ENCODE measurements around the gene CTRB1. TPM values are rescaled to one million over a fixed set of nuclear protein-coding genes. Genes with fewer than 3 reads are reported as not detected.

CTRB1 gene
- polyA plus RNA-seq, 4 donors: 0.04 TPM; not detected in 3

GRCh38 chr16:75224306-75225082 lies 5.7 kb downstream of the CTRB1 start:
- no peak for DNase-seq (ENCODE audit: low read depth in 4 of 4, low spot score in 3 of 4)

- no peak for DNase-seq (ENCODE audit: low read depth in 4 of 4, low spot score in 3 of 4)
Observed at GRCh38 chr16:75225092-75225491, 6.3 kb downstream of the CTRB1 start.

GRCh38 chr16:75225678-75226515 lies 7.1 kb downstream of the CTRB1 start:
- no peak for DNase-seq (ENCODE audit: low read depth in 4 of 4, low spot score in 3 of 4)

GRCh38 chr16:75226550-75227360 lies 8.0 kb downstream of the CTRB1 start:
- DNase-seq (ENCODE audit: low read depth in 4 of 4, low spot score in 3 of 4): no peak

GRCh38 chr16:75227361-75228142 lies 8.8 kb downstream of the CTRB1 start:
- no peak for DNase-seq (ENCODE audit: low read depth in 4 of 4, low spot score in 3 of 4)

- DNase-seq (ENCODE audit: low read depth in 4 of 4, low spot score in 3 of 4): no peak
Observed at GRCh38 chr16:75228143-75228976, 9.6 kb downstream of the CTRB1 start.

GRCh38 chr16:75229172-75230031 lies 10.6 kb downstream of the CTRB1 start:
- no peak for DNase-seq (ENCODE audit: low read depth in 4 of 4, low spot score in 3 of 4)

GRCh38 chr16:75230471-75231110 lies 11.8 kb downstream of the CTRB1 start:
- no peak for DNase-seq (ENCODE audit: low read depth in 4 of 4, low spot score in 3 of 4)

- DNase-seq (ENCODE audit: low read depth in 4 of 4, low spot score in 3 of 4): no peak
Observed at GRCh38 chr16:75231570-75231969, 12.8 kb downstream of the CTRB1 start.

- no peak for DNase-seq (ENCODE audit: low read depth in 4 of 4, low spot score in 3 of 4)
Observed at GRCh38 chr16:75233611-75233938, 14.8 kb downstream of the CTRB1 start.

GRCh38 chr16:75234856-75235696 lies 16.3 kb downstream of the CTRB1 start:
- no peak for DNase-seq (ENCODE audit: low read depth in 4 of 4, low spot score in 3 of 4)

- no peak for DNase-seq (ENCODE audit: low read depth in 4 of 4, low spot score in 3 of 4)
Observed at GRCh38 chr16:75235721-75236193, 17.0 kb downstream of the CTRB1 start.

GRCh38 chr16:75236232-75236631 lies 17.4 kb downstream of the CTRB1 start:
- DNase-seq (ENCODE audit: low read depth in 4 of 4, low spot score in 3 of 4): no peak

GRCh38 chr16:75236736-75237397 lies 18.1 kb downstream of the CTRB1 start:
- no peak for DNase-seq (ENCODE audit: low read depth in 4 of 4, low spot score in 3 of 4)

- no peak for DNase-seq (ENCODE audit: low read depth in 4 of 4, low spot score in 3 of 4)
Observed at GRCh38 chr16:75237398-75238131, 18.8 kb downstream of the CTRB1 start.
